GM18520 (cell line): ENCODE measurements around the gene PCID2.

Experiments used
- ATAC-seq: cut with Tn5 transposase; IDR thresholded peaks from one replicate; pipeline ENCODE4 v1.9.1; 2021; ENCODE audit not compliant: unreplicated experiment

The PCID2 gene

GRCh38 chr13:113220141-113220598 lies 11.7 kb upstream of the PCID2 start:
- no peak for ATAC-seq

DNA sequence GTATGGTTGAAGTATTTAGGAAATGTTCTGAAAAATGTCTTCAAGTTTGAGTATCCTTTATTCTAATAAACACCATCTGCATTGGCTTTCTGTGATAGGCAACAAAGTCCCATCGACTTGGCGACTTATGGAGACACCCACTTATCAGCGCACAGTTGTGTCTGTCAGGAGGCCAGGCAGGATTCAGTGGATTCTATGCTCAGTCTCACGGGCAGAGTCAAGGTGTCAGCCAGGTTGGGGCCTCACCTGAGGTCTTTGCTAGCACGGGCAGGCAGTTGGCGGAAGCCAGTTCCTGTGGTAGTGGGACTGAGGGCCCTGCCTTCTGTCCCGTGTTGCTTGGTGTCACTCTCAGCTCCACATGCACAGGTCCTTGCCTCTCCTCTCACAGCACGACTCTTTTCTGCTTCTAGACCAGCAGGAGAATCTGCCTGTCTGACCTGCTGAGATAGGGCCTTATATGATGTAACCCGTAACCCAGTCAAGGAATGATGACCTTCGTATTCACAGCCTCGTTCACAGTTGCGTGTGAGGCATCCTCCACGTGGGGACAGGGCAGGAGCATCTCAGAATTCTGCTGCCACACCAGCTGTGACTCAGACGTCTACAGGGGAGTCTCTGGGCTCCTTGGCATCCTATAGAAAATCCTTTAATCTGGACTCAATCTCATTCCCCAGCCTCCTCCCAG lies 10.9 kb upstream of the PCID2 start:
- no peak for ATAC-seq

GRCh38 chr13:113218586-113218985 lies 10.1 kb upstream of the PCID2 start:
- no peak for ATAC-seq

DNA sequence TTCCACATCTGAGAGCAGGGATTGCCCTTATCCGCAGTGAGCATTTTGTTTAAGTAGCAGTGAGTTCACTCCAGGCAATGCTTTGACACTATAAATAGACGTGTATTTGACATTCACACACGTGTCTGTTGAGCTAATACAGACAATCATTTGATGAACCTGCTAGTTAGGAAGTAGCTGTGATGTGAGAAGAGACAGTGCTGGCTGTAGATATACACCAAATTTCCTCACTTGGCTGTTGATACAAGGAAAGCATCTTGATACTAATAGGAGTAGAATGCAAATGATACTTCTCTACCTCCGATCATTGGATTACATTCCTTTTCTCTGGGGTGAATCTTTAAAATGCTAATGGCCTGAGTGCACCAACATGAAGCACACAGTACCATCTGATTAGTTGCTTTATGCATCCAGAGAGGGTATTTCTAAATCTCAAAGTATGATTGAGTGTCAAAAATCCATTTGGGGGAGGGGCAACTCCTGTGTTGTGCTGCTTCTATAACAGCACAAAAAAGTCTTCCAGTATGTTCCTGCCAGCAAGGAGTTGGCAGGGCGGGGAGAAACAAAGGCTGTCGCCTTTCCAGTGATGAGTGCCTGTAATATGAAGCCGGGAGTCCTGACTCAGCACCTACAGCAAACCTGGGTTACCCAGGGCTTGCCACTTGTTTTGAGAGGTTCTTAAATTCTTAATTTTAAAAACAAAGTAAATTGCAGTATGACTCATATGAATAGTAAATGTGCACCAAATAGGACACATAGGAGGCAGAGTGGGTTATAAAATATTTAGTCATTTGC lies 8.0 kb upstream of the PCID2 start:
- ATAC-seq = no peak

DNA sequence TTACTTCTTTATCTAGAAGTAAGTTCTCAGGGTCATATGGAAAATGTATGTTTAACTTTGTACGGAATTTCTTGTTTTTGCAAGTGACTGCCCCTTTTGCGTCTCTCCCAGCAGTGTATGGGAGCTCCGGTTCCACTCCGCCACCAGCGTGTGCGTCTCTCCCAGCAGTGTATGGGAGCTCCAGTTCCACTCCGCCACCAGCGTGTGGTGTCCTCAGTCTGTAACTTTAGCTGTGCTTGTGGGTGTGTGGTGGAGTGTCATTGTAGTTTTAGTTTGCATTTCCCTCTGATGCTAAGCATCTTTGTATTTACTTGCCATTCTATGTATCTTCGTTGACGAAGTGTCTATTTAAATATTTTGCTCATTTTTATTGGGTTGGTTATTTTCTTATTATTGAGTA lies 3.3 kb upstream of the PCID2 start:
- ATAC-seq = no peak

DNA sequence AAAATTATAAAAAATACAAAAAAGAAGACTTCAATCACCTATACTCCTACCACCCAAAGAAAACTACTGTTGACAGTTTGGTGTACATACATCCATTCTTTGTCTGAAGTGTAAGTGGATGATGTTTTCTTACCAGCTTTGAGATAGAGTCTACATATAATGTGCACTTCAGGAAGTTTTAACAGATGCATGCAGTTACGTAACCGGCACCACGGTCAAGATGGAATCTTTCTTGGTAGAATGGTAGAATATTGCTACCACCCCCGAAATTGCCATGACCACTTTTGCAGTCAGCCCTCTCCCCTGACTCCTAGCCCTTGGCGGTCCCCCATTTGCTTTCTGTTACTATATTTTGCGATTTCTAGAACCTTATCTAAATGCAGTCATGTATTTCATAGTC lies 2.4 kb upstream of the PCID2 start:
- ATAC-seq = no peak

DNA sequence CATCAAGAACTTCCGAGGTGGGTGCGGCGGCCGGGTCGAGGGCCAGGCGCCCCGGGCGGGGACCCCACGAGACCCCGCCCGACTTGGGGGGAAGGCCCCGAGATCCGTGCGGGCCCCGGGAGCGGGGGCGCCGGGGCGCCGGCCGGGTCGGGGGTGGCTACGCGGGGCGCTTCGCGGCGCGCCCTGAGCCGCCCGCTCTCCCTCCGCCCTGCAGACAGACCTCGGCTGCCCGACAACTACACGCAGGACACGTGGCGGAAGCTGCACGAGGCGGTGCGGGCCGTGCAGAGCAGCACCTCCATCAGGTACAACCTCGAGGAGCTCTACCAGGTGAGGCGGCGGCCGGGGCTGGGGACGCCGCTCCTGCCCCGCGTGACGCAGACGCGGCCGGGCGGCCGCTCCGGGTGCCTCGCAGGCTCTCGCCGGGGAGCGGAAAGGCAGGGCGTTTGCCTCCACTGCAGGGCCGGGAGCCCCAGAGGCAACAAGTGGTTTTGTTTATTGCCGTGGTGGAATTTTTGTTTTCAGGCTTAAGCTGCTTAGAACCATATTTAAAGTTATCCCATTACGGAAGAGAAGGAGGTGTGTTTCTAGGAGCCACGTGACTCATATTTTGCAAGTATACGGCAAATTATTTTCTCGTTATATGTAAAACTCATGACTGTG lies 1.4 kb upstream of the PCID2 start:
- peak; percentile 23 for ATAC-seq

DNA sequence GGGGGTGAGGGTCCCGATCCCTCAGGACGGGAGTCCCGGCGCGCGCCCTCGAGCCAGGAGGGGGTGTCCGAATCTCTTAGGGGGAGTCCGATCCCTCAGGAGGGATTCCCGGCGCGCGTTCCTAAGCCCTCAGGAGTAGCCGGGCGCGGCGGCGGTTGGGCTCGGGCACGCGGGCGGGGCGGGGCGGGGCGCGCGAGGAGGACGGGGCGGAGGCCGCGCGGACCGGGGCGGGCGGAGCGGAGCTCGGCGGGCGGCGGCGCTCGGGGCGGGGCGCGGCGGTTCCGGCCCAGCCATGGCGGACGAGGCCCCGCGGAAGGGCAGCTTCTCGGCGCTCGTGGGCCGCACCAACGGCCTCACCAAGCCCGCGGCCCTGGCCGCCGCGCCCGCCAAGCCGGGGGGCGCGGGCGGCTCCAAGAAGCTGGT lies 878 bp upstream of the PCID2 start, which contains the start of gene CUL4A:
Gene CUL4A (plus strand): TSS at position 278 of the 423 bp plus-strand sequence. CDS start 15 bp downstream, at position 293.
- peak; percentile 26 for ATAC-seq

GRCh38 chr13:113207890-113208420 lies 514 bp downstream of the PCID2 start:
- no peak for ATAC-seq

DNA sequence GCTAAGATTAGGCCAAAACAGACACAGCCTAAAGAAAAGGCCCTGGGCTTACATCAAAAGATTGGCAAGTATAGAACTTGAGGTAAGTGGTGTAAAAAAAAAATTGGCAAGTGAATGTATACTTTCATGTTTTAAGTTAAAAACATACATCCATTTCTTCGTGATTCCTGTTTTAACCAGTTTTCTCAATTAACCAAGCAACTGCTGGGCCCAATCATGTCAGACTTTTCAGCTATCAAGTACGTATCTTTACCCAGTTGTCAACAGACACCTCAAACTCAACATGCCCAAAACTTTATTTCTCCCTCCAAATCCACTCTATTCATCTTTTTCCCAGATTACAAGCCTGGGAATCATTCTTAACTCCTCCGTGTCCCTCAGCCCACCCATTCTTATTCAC lies 1.0 kb downstream of the PCID2 start:
- ATAC-seq = no peak

DNA sequence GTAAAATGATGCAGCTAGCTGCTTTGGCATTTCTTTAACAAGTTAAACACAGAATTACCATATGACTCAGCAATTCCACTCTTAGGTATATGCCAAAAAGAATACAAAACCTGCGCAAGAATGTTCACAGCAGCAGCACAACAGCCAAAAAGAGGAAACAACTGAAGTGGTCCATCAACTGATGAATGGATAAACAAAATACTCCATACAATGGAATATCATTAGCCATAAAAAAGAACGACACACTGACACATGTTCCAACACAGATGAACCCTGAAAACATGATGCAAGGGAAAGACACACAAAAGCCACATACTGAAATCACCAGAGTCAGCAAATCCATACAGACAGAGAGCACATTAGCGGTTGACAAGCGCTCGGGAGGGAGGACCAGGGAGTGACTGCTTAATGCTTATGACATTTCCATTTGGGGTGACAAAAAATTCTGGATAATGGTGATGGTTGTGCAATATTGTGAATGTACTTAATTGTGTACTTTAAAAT lies 3.0 kb downstream of the PCID2 start:
- no peak for ATAC-seq

GRCh38 chr13:113204378-113204734 lies 4.1 kb downstream of the PCID2 start:
- ATAC-seq = no peak

GRCh38 chr13:113203507-113204377 lies 4.7 kb downstream of the PCID2 start:
- ATAC-seq = no peak

- ATAC-seq = no peak
These were observed 5.6 kb downstream of the PCID2 start for GRCh38 chr13:113202912-113203311.

GRCh38 chr13:113201815-113202214 lies 6.7 kb downstream of the PCID2 start:
- ATAC-seq = no peak

GRCh38 chr13:113196970-113197737 lies 11.3 kb downstream of the PCID2 start:
- ATAC-seq = no peak

- ATAC-seq = no peak
These were observed 13.1 kb downstream of the PCID2 start for GRCh38 chr13:113195360-113195759.

DNA sequence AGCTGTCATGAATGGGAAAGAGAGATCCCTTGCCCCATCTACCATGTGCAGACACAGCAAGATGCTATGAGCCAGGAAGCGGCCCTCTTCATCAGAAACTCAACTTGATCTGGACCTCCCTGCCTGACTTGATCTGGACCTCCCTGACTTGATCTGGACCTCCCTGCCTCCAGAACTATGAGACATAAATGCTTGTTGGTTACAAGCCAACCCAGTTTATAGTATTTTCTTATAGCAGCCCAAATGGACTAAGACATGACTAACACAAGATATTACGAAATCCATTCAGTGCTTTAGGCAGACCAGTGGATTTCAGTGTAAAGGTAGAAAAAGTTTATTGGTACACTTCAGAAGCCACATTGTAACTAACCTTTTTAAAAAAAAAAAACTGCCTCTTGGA lies 15.6 kb downstream of the PCID2 start:
- ATAC-seq = no peak

DNA sequence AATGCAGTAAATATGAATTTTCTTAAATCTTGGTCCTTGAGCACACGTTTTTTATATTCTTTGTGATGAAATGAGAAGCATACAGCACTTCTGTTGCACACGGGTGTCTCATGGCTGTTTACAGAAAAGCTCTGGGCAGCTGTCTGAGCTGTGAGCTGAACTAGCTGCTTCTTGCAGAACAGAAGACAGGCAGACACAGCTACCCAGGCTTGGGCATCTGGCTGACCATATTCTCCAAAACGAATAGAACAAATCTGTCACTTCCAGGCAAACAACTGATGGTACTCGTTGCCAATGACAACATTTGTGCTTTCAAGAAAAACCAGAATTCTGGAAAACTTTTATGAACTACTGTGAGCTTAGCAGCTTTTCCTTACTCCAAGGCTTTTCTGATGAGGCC lies 16.2 kb downstream of the PCID2 start:
- ATAC-seq = no peak

- no peak for ATAC-seq
These were observed 18.3 kb downstream of the PCID2 start for GRCh38 chr13:113190181-113190580.
